ENCODE results near the gene CNKSR2. TPM values are rescaled to one million over a fixed set of nuclear protein-coding genes. Genes with fewer than 3 reads are reported as not detected.
"Not testable (repeated sequence)": the region's sequence is repeated elsewhere in the genome, so short reads cannot be mapped to it uniquely, and the experiment has no call there.

CNKSR2 gene
- total and polyA plus RNA-seq, 4 donors: 0.55 to 3.3 (median 2.0) TPM

GRCh38 chrX:21479695-21480270 lies 105.6 kb downstream of the CNKSR2 start:
- DNase-seq (ENCODE audit: low spot score): no peak
- Histone ChIP-seq H3K36me3 (ENCODE audit: control insufficient read depth in 4 of 4, insufficient read depth in 3 of 4, low read depth in 1 of 4, low read length in 3 of 4) (no peaks in the 10 kb centered on the region), H3K27ac (ENCODE audit: low read depth in 1 of 2, low read length in 2 of 2) (no peak overlapping the region), H3K9ac (ENCODE audit: low read depth in 1 of 2, low read length in 2 of 2) (no peak overlapping the region), H3K4me3 (ENCODE audit: low read depth in 1 of 3, low read length in 3 of 3) (no peak overlapping the region), H3K4me1 (ENCODE audit: control insufficient read depth in 4 of 4, insufficient read depth in 4 of 4, low read length in 3 of 4) (no peaks in the 10 kb centered on the region), H3K27me3 (ENCODE audit: control insufficient read depth in 4 of 4, insufficient read depth in 4 of 4, low read length in 3 of 4) (peaks cover 0 to 4% (median 0%) of the 10 kb centered on the region in 4 donors), H3K9me3 (ENCODE audit: control insufficient read depth in 4 of 4, low read length in 3 of 4) (no peaks in the 10 kb centered on the region)
- TF ChIP-seq TAF1 (conservative IDR thresholded peaks at IDR 0.05) (no peak), CTCF (IDR thresholded peaks at IDR 0.05; ENCODE audit: low read depth, low read length, missing input control) (peak; percentile 62), RAD21 (IDR thresholded peaks at IDR 0.05) (peak; percentile 85 to 96)
- WGBS: 11% methylated on average over 2 of the region's 2 CpGs

- H3K27me3 ChIP-seq (ENCODE audit: control insufficient read depth in 4 of 4, insufficient read depth in 4 of 4, low read length in 3 of 4): peaks cover 0 to 2% (median 0%) of the 10 kb centered on the region in 4 donors
- H3K36me3 ChIP-seq (ENCODE audit: control insufficient read depth in 4 of 4, insufficient read depth in 3 of 4, low read depth in 1 of 4, low read length in 3 of 4): no peaks in the 10 kb centered on the region
- H3K9me3 ChIP-seq (ENCODE audit: control insufficient read depth in 4 of 4, low read length in 3 of 4): no peaks in the 10 kb centered on the region
- H3K4me3 ChIP-seq (ENCODE audit: low read depth in 1 of 3, low read length in 3 of 3): no peak overlapping the region
- H3K9ac ChIP-seq (ENCODE audit: low read depth in 1 of 2, low read length in 2 of 2): no peak overlapping the region
- no peak overlapping the region for H3K27ac ChIP-seq (ENCODE audit: low read depth in 1 of 2, low read length in 2 of 2)
- no peak for DNase-seq (ENCODE audit: low spot score)
- no peaks in the 10 kb centered on the region for H3K4me1 ChIP-seq (ENCODE audit: control insufficient read depth in 4 of 4, insufficient read depth in 4 of 4, low read length in 3 of 4)
- TF ChIP-seq RXRA (IDR thresholded peaks at IDR 0.05) (no peak), YY1 (IDR thresholded peaks at IDR 0.05) (no peak), REST (IDR thresholded peaks at IDR 0.05) (no peak), ZBTB33 (IDR thresholded peaks at IDR 0.05) (no peak), SP1 (IDR thresholded peaks at IDR 0.05) (no peak), JUND (IDR thresholded peaks at IDR 0.05) (no peak), EGR1 (IDR thresholded peaks at IDR 0.05; ENCODE audit: low read depth in 2 of 2) (no peak), RAD21 (IDR thresholded peaks at IDR 0.05) (no peak), FOXA1 (IDR thresholded peaks at IDR 0.05) (no peak)
- 91% methylated on average over 2 of the region's 2 CpGs for WGBS
Measured at GRCh38 chrX:21481761-21482160, 107.5 kb downstream of the CNKSR2 start.

GRCh38 chrX:21484051-21484450 lies 109.8 kb downstream of the CNKSR2 start:
- WGBS: 95% methylated on average over 7 of the region's 7 CpGs
- DNase-seq (ENCODE audit: low spot score); H3K9ac ChIP-seq (ENCODE audit: low read depth in 1 of 2, low read length in 2 of 2); H3K4me1 ChIP-seq (ENCODE audit: control insufficient read depth in 4 of 4, insufficient read depth in 4 of 4, low read length in 3 of 4); H3K4me3 ChIP-seq (ENCODE audit: low read depth in 1 of 3, low read length in 3 of 3); H3K9me3 ChIP-seq (ENCODE audit: control insufficient read depth in 4 of 4, low read length in 3 of 4); H3K36me3 ChIP-seq (ENCODE audit: control insufficient read depth in 4 of 4, insufficient read depth in 3 of 4, low read depth in 1 of 4, low read length in 3 of 4); H3K27me3 ChIP-seq (ENCODE audit: control insufficient read depth in 4 of 4, insufficient read depth in 4 of 4, low read length in 3 of 4); H3K27ac ChIP-seq (ENCODE audit: low read depth in 1 of 2, low read length in 2 of 2): not testable (repeated sequence)
